LNCAP (cell line): Measurements from ENCODE around the gene C9orf78.

ENCODE experiments used
- TF ChIP-seq, protein P1 (sequence below): fragments of 450-650 bp; IDR thresholded peaks from 2 replicates; pipeline ENCODE4 v1.5.1; 2017; ENCODE audit warnings: mild to moderate bottlenecking

The C9orf78 gene

DNA sequence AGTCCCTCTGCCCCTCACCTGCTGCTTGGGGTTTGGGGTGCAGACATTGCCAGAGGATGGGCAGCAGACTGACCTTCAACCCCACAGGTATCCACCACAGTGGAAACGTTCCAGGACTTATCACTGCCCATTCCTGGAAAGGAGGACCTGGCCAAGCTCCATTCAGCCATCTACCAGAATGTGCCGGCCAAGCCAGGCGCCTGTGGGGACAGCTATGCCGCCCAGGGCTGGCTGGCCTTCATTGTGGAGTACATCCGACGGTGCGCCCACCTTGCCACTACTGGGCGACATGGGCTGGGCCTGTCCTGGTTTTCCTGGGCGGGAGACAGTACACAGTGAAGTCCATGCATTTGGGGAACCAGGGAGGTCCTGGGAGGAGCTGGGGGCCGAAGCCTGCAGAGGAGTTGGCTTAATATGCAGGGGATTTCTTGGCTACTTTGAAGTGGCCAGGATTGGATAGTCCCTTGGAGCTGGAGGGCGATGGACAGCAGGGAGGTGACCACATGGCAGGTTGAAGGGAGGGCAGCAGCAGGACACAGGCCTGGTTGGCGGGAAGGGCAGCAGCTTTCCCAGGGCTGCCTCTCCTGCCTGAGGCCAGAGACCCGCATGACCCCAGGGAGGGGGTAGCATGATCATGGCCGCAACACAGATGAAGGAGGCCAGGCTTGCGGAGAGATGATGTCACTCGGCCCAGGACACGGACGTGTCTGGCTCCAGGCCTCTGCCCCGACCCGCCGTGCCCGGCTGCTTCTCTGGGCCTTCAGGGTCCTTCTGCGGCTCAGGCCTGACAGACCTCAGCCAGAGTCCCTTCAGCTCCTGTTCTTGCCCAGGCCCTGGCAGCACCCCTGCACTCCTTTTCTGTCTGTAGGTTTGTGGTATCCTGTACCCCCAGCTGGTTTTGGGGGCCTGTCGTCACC lies 34.8 kb upstream of the C9orf78 start:
- TF ChIP-seq, protein P1, sequence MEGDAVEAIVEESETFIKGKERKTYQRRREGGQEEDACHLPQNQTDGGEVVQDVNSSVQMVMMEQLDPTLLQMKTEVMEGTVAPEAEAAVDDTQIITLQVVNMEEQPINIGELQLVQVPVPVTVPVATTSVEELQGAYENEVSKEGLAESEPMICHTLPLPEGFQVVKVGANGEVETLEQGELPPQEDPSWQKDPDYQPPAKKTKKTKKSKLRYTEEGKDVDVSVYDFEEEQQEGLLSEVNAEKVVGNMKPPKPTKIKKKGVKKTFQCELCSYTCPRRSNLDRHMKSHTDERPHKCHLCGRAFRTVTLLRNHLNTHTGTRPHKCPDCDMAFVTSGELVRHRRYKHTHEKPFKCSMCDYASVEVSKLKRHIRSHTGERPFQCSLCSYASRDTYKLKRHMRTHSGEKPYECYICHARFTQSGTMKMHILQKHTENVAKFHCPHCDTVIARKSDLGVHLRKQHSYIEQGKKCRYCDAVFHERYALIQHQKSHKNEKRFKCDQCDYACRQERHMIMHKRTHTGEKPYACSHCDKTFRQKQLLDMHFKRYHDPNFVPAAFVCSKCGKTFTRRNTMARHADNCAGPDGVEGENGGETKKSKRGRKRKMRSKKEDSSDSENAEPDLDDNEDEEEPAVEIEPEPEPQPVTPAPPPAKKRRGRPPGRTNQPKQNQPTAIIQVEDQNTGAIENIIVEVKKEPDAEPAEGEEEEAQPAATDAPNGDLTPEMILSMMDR: no peak

DNA sequence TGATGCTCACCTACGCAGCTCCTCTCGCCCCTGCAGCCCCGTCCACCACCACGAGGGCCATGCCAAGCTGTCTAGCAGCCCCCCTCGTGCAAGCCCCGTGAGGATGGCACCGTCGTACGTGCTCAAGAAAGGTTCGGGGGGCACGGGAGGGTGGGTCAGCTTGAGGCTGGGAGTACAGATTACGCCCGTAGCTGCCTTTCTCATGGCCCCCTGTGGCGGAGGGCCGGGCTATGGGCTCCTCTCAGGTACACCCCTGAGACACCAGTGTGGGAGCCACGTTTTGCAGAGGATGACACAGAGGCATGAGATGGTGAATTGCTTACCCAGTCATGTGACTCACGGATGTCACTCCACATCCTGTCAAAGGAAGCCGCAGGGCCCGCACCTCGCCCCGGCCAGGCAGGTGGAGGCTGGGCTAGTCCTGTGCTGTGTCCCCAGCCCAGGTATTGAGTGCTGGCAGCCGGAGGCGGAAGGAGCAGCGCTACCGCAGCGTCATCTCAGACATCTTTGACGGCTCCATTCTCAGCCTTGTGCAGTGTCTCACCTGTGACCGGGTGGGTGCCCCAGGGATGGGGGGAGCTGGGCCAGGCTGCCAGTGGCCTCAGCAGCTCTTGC lies 33.9 kb upstream of the C9orf78 start:
- TF ChIP-seq, protein P1: no peak

- TF ChIP-seq, protein P1: no peak
These were observed 33.2 kb upstream of the C9orf78 start for GRCh38 chr9:129868023-129868871.

DNA sequence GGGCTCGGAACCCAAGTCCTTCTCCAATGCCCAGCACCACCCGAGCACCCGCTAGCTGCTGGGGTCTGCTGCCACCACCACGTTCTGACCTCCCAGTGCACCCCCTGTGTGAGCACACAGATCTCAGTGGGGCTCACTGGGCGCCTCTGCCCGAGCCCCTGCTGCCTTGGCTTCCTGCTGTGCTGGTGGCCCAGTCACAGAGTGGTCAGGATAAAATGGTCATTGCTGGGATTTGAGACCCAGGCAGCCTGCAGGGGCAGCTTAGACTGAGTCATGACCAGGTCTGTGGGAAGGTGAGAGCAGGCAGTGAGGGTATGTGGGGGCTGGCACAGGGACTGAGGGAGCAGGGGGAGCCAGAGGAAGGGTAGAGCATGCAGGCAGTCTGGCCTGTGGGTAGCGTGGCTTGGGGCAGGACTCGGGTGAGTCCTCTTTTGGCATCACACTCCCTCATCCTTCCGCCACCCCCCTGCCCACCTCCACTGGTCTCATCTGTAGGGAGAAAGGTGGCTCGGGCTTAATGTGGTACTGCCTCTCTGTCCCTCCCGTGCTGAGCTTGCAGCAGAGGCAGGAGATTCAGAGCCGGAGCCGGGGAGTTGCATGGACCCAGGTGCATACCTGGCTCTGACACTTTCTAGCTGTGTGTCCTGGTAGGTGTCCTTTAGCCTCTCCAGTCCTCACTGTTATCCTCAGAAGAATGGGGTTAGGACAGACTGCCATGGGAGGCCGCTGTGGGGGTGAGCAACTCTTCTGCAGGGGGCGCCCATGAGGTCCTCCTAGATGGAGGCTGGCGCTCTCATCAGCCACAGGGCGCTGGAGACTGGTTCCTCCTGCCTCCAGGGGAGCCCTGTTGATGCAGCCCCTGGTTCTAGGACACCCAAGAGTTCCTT lies 32.3 kb upstream of the C9orf78 start:
- TF ChIP-seq, protein P1: no peak

GRCh38 chr9:129866394-129867135 lies 31.5 kb upstream of the C9orf78 start:
- TF ChIP-seq, protein P1: no peak

- TF ChIP-seq, protein P1: no peak
These were observed 30.7 kb upstream of the C9orf78 start for GRCh38 chr9:129865668-129866320.
